Stimulated activated CD4-positive, alpha-beta T cell treated with anti-CD3 and anti-CD28 coated beads, Interleukin-1b, Interleukin-23, amount 100 ng/mL, for 4 hours (primary cell): ENCODE results near the gene TUBB1.

Experiments
- DNase-seq, 2 donors: peaks; one replicate each; pipeline ENCODE4 v3.0.0-alpha.2; 2020; ENCODE audit warnings: low read depth in 2 of 2

TUBB1 gene

DNA sequence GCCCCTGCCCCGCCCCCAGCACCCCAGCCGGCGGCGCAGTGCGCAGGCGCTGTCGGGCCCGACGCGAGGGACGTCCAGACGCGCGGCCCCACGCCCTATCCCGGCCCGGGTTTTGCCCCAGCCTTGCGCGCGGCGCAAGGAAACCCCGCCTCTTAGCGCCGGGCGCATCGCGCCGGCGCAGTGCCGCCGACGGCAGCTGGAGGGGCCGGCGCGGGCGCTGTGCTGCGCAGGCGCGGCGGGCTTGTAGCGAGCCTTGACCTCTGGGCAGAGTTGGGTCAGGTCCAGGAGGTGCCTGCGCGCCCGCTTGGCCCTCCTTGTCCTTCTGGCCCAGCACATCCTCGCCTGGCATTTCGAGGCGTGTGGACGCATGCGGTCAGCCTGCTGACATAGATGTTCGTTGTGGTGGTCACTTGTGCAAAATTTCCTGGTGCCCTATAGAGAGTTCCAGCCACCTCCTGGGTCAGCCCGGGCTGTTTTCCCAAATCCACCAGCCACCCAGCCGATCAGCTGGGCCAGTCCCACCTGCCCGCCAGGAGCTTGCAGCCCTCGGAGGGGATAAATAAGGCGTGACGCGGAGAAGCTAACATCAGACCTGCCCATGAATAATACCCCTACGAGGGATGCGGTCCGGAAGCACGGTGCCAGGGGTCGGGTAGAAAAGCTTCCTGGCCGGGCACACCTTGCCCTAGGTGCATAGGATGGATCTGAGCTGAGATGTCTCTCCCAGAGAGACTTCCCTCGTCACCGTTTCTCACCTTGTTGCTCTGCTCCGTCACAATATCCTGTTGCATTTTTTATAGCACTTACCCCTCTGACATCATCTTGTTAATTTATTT lies 23.8 kb downstream of the TUBB1 start:
- DNase-seq = peak; percentile 92 to 97

DNA sequence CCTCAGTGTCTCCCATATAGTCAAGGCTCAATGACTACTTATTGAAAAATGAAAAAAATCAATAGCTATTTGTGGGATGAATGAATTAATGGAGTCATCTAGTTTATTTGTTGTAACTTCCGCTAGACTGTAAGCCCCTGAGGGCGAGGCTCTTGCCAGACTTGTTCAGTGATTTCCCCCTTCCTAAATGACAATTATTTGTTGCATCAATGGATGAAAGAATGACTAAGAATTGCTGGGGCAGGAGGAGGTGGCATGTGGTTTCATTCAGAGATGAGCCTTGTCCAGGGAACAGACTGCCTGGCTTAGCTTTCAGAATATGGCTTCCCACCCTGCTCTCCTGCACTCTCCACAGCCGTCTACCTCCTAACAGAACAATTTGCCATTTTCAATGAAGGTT lies 24.5 kb downstream of the TUBB1 start:
- no peak for DNase-seq

DNA sequence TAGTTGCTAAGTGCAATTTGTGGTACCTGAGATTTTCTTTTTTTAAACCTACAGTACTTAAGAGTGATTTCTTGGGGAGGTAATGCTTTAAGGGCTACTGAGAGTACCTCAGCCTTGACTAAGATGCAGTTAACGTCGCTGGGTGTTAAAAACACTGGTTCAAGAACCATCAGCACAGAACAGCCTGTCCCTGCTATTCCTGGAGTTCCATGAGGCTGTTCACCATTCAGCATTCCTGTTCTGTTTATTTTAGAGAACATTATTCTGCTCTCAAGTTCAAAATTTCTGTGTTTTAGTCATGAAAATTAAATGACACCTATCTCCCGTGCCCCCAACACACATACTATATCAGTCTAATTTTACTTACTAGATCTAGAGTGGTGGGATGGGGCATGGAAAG lies 25.1 kb downstream of the TUBB1 start:
- no peak for DNase-seq

DNA sequence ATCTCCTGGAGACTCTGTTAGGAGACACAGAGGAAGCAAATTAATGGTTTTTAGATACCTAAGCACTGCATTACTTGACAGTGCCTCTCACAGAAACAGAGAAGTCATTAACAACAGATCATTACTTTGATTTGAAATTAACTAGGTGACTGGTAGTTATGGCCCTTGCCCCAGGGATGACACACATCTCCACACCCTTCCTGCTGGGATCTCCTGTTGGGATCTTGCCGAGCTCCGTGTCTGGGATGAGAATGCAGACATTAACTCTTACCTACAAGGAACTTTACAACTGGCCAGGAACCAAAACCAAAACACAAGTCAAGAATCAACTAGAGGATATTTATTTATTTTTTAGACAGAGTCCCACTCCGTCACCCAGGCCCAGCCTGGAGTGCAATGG lies 25.6 kb downstream of the TUBB1 start:
- no peak for DNase-seq

DNA sequence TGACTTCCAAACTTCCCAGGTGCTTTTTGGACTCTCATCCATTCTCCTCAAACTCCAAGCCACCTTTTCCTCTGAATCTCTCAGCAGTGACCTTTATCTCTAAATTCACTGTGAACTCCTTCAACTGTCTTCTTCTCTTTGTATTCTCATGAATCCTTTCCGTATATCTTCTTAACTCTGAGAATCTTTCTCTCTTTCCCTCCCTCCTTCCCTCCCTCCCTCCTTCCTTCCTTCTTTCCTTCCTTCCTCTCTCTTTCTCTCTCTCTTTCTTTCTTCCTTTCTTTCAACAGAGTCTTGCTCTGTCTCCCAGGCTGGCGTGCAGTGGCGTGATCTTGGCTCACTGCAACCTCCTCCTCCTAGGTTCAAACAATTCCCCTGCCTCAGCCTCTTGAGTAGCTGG lies 27.6 kb downstream of the TUBB1 start:
- DNase-seq = no peak

DNA sequence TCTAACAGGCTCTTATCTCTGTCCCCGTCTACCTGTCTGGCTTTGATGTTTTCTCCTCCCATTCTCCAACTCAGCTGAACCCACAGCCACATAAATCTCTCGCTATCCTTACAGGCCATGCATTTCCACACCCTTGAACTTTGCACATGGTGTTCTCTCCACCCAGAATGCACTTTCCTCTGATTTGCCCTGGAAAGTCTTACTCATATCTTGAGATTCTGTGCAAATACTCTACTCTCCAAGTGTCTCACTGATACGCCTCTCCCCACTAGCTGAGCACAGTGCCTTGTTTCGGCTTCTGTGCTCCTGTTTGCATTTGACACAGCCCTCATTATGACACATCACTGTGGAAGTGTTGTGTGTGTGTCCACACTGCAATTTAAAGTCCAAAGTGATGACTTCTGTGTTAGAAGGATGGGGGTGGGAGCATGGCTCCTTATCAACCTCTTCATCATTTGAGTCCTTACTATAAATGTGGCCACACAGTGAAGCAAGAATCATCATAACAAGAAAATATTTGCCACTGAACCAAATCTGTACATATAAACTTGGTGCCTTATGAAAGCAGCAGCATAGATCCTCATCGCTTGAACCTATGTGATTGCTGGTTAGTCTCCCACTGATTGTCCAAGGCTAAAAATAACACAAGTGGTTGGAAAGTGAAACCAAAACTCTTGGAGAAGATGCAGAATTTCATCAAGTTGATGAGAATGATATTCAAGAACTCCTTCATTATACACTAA lies 28.9 kb downstream of the TUBB1 start:
- no peak for DNase-seq

DNA sequence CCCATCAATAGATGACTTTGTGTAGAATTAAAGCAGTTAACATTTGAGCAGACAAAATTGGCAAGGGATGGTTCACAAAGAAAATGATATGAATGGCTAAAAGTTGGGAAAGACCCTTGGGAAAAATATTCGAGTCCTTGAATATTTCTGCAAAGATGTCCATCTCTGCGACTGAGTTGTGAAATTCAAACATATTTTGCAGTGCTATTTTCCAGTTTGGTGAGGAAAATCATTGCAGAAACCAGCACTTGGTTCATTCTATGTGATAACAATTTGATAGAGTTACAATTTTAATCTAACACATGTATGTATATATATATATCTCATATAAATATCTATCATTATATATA lies 29.4 kb downstream of the TUBB1 start:
- no peak for DNase-seq

DNA sequence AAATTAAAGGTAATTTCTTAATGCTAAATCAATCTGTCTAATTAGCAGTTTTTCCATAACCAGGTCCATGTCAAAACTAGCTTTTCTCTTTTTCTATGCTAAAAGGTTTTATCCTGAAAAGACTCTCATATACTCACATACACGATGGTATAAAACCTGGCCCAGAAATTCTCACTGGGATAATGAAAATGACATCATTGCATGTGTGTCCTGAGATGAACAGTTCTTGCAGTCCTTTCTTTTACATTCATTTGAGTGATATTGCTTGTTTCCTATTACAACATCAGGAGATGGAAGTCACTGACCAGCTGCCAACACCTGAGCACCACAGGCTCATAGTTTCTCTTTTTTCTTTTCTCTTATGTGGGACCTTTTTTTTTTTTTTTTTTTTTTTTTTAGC lies 31.2 kb downstream of the TUBB1 start:
- no peak for DNase-seq

DNA sequence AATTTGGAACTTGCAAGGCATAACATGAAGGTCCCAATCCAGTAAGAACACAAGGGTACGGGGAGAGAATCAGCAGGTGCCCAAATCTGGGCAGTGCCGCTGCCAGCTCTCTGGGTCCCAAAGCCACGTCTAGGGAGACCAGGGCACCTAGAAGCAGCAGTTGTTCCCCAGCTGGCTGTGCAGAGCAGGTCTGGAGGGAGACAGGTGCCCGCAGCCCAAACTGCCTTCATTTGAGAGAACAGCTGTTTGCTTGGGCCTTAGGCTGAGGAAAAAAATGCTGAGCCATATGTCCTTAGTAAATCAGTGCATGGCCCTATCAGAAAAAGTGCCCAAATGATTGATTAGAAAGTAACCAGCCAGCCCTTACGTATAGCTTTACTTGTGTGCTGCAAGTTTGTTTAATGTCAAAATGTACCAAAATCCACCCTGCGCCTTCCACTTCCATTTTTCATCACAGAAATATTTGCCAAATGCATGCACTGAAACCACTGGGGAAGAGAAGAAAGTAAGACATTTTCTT lies 32.5 kb downstream of the TUBB1 start:
- no peak for DNase-seq

DNA sequence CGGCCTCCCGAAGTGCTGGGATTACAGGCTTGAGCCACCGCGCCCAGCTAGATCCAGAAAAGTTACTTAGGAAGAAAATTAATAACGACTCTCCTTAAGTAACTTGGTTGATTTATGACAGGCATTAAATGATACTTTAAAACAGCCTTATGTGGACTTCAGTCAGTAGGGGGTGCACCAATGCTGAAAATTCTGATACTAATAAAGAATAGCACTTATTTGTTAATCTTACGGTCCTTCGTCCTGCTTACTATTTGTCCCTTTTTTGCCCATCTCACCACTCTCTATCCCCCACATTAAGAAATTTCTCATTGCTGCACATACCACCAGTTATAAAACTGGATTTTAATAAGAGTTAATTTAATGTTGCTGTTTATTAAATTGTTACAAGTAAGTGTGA lies 36.1 kb downstream of the TUBB1 start:
- no peak for DNase-seq

DNA sequence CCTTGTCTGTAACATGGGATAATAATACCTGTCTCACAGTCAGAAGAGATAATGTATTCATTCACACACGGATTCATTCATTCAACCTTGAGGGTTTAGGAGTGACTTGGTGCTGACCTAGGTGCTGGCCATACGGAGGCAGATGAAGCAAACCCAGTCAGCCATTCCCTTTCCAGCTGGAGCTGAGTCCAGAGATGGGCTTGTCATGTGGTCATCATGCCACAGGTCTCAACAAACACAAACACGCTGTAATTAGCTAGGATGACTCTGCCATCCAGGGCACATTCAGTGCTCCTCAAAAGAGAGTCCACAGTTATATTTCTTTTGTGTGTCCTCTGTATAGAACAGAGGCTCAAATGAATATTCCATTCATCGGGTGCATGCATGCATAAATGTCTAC lies 42.9 kb downstream of the TUBB1 start:
- no peak for DNase-seq

DNA sequence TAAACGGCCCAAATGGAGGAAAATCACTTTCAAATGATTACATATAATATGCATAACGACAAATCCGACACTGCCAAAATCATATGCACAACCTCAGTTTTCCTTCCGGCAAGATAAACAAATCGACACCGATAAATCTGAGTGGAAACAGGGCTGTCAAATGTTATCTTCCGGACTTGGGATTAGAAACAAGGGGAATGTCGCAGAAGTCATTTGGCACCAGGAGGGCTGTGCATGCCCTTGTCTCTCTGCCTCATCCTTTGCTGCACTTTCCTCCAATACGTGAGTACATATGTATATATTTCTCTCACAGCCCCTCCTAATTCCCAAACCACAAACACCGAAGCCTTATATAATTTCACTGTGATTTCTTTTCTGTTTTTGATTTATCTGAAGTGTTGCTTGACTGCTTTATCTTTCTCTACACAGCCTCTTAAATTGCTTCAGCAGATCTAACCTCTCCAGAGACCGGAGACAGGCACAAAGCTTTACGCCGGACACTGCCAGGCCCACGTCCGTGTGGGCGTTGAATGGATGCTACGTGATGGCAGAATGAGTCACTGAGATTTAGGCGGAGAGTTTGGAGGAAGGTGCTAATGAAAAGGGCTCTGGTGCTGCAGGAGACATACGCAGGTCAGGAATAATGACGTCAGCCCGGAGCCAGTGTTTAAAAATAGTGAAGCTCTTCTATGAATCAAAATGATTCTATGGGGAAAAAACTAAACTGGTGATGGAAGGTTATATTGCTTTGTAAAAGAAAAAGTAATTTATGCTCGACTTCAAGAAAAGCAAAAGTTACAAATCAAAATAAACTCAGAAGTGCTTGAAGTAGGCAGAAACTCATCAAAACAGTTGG lies 44.4 kb downstream of the TUBB1 start:
- DNase-seq = no peak

DNA sequence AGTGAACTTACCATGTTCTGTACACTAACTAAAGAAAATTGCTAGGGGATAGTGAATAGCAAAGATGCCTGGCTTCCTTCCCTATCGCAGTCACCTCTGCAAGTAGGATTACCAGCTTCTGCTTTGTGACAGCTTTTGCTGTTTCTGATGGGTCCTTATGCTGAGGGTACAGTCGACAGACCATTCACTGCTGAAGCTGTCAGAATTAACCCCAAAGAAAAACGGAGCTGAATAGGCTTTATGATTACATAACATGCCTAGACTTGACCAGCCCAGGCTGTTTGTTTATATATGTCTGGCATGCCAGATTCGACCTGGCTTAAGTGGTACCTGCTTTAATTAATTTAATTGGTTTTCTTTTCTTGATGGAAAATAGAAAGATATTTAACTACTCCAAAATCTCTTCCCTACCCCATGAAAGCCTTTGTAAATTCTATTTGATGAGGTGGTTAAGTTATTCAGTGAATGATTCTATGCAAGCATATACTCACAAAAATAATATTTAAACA lies 45.0 kb downstream of the TUBB1 start:
- DNase-seq = no peak

DNA sequence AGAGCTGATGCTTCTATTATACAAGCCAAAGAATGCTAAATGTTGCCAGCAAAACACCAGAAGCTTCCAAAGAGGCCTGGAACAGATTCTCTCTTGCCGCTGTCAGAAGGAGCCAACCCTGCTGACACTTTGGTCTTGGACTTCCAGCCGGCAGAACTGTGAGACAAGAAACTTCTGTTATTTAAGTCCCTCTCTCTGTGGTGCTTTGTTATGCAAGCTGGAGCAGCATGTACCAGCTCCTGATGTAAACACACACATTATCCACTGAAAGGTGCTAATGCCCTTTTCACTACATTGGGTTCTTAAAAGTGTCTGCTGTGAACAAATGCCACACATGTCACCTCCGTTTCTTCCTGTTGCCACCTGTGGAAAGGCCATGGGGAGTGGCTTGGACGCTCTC lies 49.3 kb downstream of the TUBB1 start:
- DNase-seq = no peak

DNA sequence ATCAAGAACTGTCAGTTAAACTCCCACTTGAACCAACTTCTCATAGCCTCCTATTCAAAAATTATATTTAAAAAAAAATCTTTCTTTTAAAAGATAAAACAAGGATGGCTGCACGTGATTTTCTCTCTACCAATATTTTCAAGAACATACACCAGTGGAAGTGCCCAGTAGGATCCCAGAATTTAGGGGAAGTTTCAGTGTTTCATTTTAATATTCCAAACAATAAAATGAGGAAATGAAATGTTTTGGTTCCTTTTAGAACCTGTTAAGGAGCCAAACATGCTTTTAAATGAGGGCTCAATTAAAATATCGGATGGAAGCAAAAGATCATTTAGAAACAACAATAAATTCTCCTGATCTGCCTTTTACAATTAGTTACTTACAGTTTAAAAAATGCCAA lies 49.8 kb downstream of the TUBB1 start:
- no peak for DNase-seq

DNA sequence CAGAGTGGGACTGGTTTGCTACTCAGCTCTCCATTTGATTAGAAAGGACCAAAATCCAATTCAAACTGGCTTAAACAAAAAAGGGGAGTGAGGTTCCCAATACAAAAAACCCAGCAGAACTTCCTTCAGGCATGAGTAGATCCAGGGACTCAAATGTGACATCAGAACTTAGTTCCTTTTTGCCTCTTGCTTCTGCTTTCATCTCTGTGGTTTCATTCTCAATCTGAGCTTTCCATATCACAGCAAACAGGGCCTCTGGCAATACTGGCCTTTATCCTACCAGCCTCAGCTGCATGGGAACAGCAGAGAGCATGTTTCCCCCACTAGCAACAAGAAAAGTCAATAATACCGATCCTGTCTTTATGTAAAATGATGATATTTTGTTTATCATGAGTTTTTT lies 52.0 kb downstream of the TUBB1 start:
- no peak for DNase-seq

DNA sequence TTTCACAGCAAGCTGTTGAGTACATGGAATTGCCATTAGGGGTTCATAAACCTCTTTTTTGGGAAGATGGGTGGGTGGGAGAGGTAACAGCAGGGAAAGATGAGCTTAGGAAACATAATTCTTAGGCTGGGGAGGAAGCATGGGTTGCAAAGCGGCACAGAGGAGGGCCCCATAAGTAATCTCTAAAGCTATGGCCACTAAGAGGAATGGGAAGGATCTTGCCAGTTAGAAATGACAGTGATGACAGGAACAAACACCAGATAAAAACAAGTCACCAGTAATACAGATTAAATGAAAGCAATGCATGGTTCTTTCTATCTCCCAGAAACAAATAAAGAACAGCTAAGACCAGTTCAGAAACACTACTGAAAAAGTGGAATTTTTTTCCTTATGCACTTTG lies 54.4 kb downstream of the TUBB1 start:
- DNase-seq = no peak

DNA sequence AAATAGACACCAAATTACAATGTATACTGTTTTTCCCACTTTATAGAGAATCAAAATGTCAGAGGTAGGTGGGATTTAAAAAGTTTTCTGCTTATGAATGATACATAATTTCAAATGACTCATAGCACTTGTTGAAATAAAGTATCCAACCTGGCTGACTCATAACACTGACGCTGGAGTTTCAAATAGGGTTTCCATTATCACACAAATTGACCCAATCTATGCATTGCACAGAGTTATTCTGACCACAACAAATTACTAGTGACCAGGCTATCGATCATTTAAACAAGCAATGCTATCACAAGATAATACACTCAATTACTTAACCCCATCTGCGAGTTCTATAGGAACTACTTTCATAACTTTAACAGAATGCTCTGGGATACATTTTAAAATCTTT lies 55.2 kb downstream of the TUBB1 start:
- DNase-seq = no peak

DNA sequence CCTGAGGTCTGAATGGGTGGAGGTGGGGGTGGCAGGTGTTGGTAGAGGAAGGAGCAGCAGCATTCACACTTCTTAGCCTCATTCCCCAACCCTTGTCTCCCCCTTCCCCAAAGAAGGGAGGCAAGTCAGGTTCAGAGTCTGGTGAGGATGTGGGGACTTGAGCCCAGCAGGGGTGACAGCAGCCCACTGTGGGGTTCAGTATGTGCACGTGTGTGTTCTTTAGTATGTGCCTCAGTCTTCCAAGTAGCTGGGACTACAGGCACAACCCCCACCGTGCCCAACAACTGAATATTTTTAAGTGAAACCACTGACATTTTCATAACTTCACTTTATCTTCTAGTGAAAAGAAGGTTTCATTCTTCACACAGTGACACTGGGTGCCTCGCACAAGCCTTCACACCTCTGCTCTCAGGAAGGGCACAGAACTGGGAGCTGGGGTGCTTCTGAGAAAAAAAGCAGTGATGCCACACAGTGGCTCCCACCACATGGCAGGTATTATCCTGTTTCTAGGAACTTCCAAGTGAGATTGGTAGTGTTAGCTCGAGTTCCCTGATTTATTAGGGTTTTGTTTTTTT lies 56.8 kb downstream of the TUBB1 start:
- no peak for DNase-seq
